Middle frontal gyrus (tissue), 1 donor: Measurements from ENCODE around the gene SCYL1.

Source experiments
- DNase-seq: peaks from one replicate; pipeline ENCODE4 v3.0.0-alpha.2; 2015; ENCODE audit warnings: low spot score; ENCODE audit errors: extremely low spot score

The SCYL1 gene

GRCh38 chr11:65493367-65494176 is 31.3 kb upstream of the SCYL1 start:
- no peak for DNase-seq

- no peak for DNase-seq
Observed at GRCh38 chr11:65496304-65497140, 28.4 kb upstream of the SCYL1 start.

GRCh38 chr11:65497141-65498041 is 27.5 kb upstream of the SCYL1 start:
- peak; percentile 96 for DNase-seq

- no peak for DNase-seq
Observed at GRCh38 chr11:65498042-65498726, 26.7 kb upstream of the SCYL1 start.

- DNase-seq: no peak
Observed at GRCh38 chr11:65498727-65498976, 26.2 kb upstream of the SCYL1 start.

- peak; percentile 93 for DNase-seq
Observed at GRCh38 chr11:65498977-65499712, 25.7 kb upstream of the SCYL1 start, which contains the start of gene MALAT1. MALAT1 (plus strand) TSS chr11:65499045.

- DNase-seq: no peak
Observed at GRCh38 chr11:65499713-65500386, 25.0 kb upstream of the SCYL1 start.

GRCh38 chr11:65500387-65501185 is 24.3 kb upstream of the SCYL1 start:
- no peak for DNase-seq

GRCh38 chr11:65501186-65501471 is 23.8 kb upstream of the SCYL1 start:
- DNase-seq: no peak

- DNase-seq: no peak
Observed at GRCh38 chr11:65501472-65502273, 23.2 kb upstream of the SCYL1 start.

GRCh38 chr11:65502274-65502554 is 22.7 kb upstream of the SCYL1 start:
- DNase-seq: no peak

- no peak for DNase-seq
Observed at GRCh38 chr11:65502555-65503367, 22.1 kb upstream of the SCYL1 start.

GRCh38 chr11:65503368-65503948 is 21.4 kb upstream of the SCYL1 start:
- DNase-seq: no peak

- DNase-seq: no peak
Observed at GRCh38 chr11:65503949-65504673, 20.8 kb upstream of the SCYL1 start.

- DNase-seq: no peak
Observed at GRCh38 chr11:65504674-65505465, 20.0 kb upstream of the SCYL1 start.
